Measurements from ENCODE around the gene NCBP3. TPM values are rescaled to one million over a fixed set of nuclear protein-coding genes. Genes with fewer than 3 reads are reported as not detected.

The NCBP3 gene
- total RNA-seq, 1 experiment from 2014 or later = 8.5 TPM

- peak; percentile 96 for DNase-seq (ENCODE audit: low spot score)
These were observed 91.3 kb downstream of the NCBP3 start for GRCh38 chr17:3754458-3755334.

- DNase-seq (ENCODE audit: low spot score) = no peak
These were observed 92.0 kb downstream of the NCBP3 start for GRCh38 chr17:3754066-3754457.

- DNase-seq (ENCODE audit: low spot score) = no peak
These were observed 92.4 kb downstream of the NCBP3 start for GRCh38 chr17:3753624-3754023.

Other genes with a start within 250 kb of the NCBP3 start
- gene TRPV1, start 236.8 kb downstream of the NCBP3 start, total RNA-seq (2014; rRNA removed; shearing (Covaris generic)) = 1.5 TPM in 2 replicates
- 16.1 and 21.2 TPM in 2 replicates for gene SHPK, start 210.0 kb downstream of the NCBP3 start, total RNA-seq (2014; rRNA removed; shearing (Covaris generic))
- 10.3 and 18.4 TPM in 2 replicates for gene CTNS, start 209.5 kb downstream of the NCBP3 start, total RNA-seq (2014; rRNA removed; shearing (Covaris generic))
- gene TAX1BP3, start 177.7 kb downstream of the NCBP3 start, total RNA-seq (2014; rRNA removed; shearing (Covaris generic)) = 121 and 128 TPM in 2 replicates
- gene EMC6, start 177.4 kb downstream of the NCBP3 start, total RNA-seq (2014; rRNA removed; shearing (Covaris generic)) = 35.5 and 54.7 TPM in 2 replicates
- 0.23 TPM in 1 of 2 replicates, not detected in the other for gene P2RX5, start 150.1 kb downstream of the NCBP3 start, total RNA-seq (2014; rRNA removed; shearing (Covaris generic))
- 13.1 and 17.1 TPM in 2 replicates for gene HASPIN, start 122.3 kb downstream of the NCBP3 start, total RNA-seq (2014; rRNA removed; shearing (Covaris generic))
- 16.7 and 22.0 TPM in 2 replicates for gene ITGAE, start 45.1 kb downstream of the NCBP3 start, total RNA-seq (2014; rRNA removed; shearing (Covaris generic))
- 6.2 TPM in 2 replicates for gene CAMKK1, start 46.8 kb upstream of the NCBP3 start, total RNA-seq (2014; rRNA removed; shearing (Covaris generic))
- gene P2RX1, start 70.2 kb upstream of the NCBP3 start, total RNA-seq (2014; rRNA removed; shearing (Covaris generic)) = 0.03 TPM in 1 of 2 replicates, not detected in the other
- gene ATP2A3, start 118.2 kb upstream of the NCBP3 start, total RNA-seq (2014; rRNA removed; shearing (Covaris generic)) = 10.9 and 13.7 TPM in 2 replicates

Measured in HT-29 (cell line).